IMR-90 (cell line): ENCODE data around the gene HDAC9. TPM values are rescaled to one million over a fixed set of nuclear protein-coding genes. Genes with fewer than 3 reads are reported as not detected.

ENCODE experiments used
- ATAC-seq: fragments of 200-7000 bp; cut with Tn5 transposase; 2 replicates; pipeline ENCODE4 v1.9.1; 2020; ENCODE audit warnings: low read depth, mild to moderate bottlenecking, moderate library complexity
- BruUV-seq: library from RNA; stranded (reverse); fragments of 400-500 nt; replicated peaks from 2 replicates; lab custom pipeline; 2021; lab: Mats Ljungman, UMichigan
- CTCF ChIA-PET: fragments of 300-600 bp; formaldehyde crosslinking; extraction: SDS; loops from one replicate; lab custom pipeline; 2021; ENCODE audit warnings: antibody characterized with exemption; lab: Yijun Ruan, JAX
- POLR2A ChIA-PET: fragments of 300-600 bp; sonication (Branson Sonifier 250); formaldehyde crosslinking; loops from one replicate; lab custom pipeline; 2022; ENCODE audit warnings: antibody characterized with exemption; ENCODE audit not compliant: unreplicated experiment; lab: Charles Lee
- DNase-seq: peaks from one replicate; pipeline ENCODE4 v3.0.0; 2013
- H2AFZ ChIP-seq: replicated peaks from 2 replicates; pipeline ENCODE3; 2013; ENCODE audit warnings: low read length, mild to moderate bottlenecking; ENCODE audit not compliant: poor library complexity
- H2AK5ac ChIP-seq: 2 replicates; pipeline ENCODE4 v1.6.1; 2013; ENCODE audit warnings: low read depth, low read length, inconsistent platforms
- H2AK9ac ChIP-seq: replicated peaks from 2 replicates; pipeline ENCODE3; 2013; ENCODE audit warnings: mild to moderate bottlenecking, low read depth, low read length, moderate library complexity; ENCODE audit not compliant: poor library complexity
- H2BK120ac ChIP-seq: 2 replicates; pipeline ENCODE4 v1.6.1; 2013; ENCODE audit warnings: low read depth, low read length, inconsistent platforms
- H2BK15ac ChIP-seq: 3 replicates; pipeline ENCODE4 v1.6.1; 2013; ENCODE audit warnings: low read depth, low read length, inconsistent platforms
- H2BK20ac ChIP-seq: 2 replicates; pipeline ENCODE4 v1.6.1; 2013; ENCODE audit warnings: low read depth, mild to moderate bottlenecking, inconsistent platforms, low read length, moderate library complexity
- H2BK5ac ChIP-seq: 2 replicates; pipeline ENCODE4 v1.6.1; 2013; ENCODE audit warnings: mild to moderate bottlenecking, low read depth, low read length, inconsistent platforms; ENCODE audit not compliant: poor library complexity, severe bottlenecking
- H3K14ac ChIP-seq: replicated peaks from 2 replicates; pipeline ENCODE4 v1.6.1; 2013; ENCODE audit warnings: low read depth, low read length, inconsistent platforms
- H3K18ac ChIP-seq: 2 replicates; pipeline ENCODE4 v1.6.1; 2013; ENCODE audit warnings: low read depth, low read length, control low read depth
- H3K23ac ChIP-seq: 2 replicates; pipeline ENCODE4 v1.6.1; 2013; ENCODE audit warnings: low read depth, low read length, inconsistent platforms
- H3K27ac ChIP-seq: 2 replicates; pipeline ENCODE4 v1.5.1; 2013; ENCODE audit warnings: mild to moderate bottlenecking, control low read depth, low read length; ENCODE audit not compliant: insufficient read depth
- H3K27me3 ChIP-seq: 2 replicates; pipeline ENCODE4 v1.6.1; 2013; ENCODE audit warnings: low read length; ENCODE audit not compliant: control insufficient read depth, insufficient read depth
- H3K36me3 ChIP-seq: 2 replicates; pipeline ENCODE4 v1.6.1; 2013; ENCODE audit warnings: low read length, mixed read lengths; ENCODE audit not compliant: control insufficient read depth, insufficient read depth
- H3K4ac ChIP-seq: 2 replicates; pipeline ENCODE4 v1.6.1; 2013; ENCODE audit warnings: low read depth, low read length, inconsistent platforms
- H3K4me1 ChIP-seq: 2 replicates; pipeline ENCODE4 v1.6.1; 2013; ENCODE audit warnings: low read length, mixed read lengths; ENCODE audit not compliant: control insufficient read depth, insufficient read depth
- H3K4me2 ChIP-seq: 2 replicates; pipeline ENCODE4 v1.6.1; 2013; ENCODE audit warnings: low read depth, mild to moderate bottlenecking, control low read depth, low read length, moderate library complexity
- H3K4me3 ChIP-seq: 2 replicates; pipeline ENCODE4 v1.5.1; 2013; ENCODE audit warnings: low read depth, mild to moderate bottlenecking, control low read depth, low read length, moderate library complexity; ENCODE audit not compliant: insufficient read depth
- H3K56ac ChIP-seq: 2 replicates; pipeline ENCODE4 v1.6.1; 2013; ENCODE audit warnings: low read length, inconsistent platforms; ENCODE audit not compliant: insufficient read depth; ENCODE audit errors: extremely low read depth
- H3K79me1 ChIP-seq, 2 experiments: 2 replicates each; pipeline ENCODE4 v1.6.1; 2013; ENCODE audit warnings: low read length in 2 of 2, inconsistent platforms in 1 of 2, low read depth in 1 of 2
- H3K9ac ChIP-seq: 2 replicates; pipeline ENCODE4 v1.6.1; 2013; ENCODE audit warnings: low read depth, low read length, control low read depth
- H3K9me1 ChIP-seq: 2 replicates; pipeline ENCODE4 v1.6.1; 2013; ENCODE audit warnings: low read length, inconsistent platforms; ENCODE audit not compliant: insufficient read depth
- H3K9me3 ChIP-seq: 2 replicates; pipeline ENCODE4 v1.6.1; 2013; ENCODE audit warnings: low read length; ENCODE audit not compliant: control insufficient read depth, insufficient read depth
- H4K20me1 ChIP-seq: 2 replicates; pipeline ENCODE4 v1.6.1; 2013; ENCODE audit warnings: low read length, inconsistent platforms; ENCODE audit not compliant: insufficient read depth
- H4K5ac ChIP-seq: 2 replicates; pipeline ENCODE4 v1.6.1; 2013; ENCODE audit warnings: mild to moderate bottlenecking, low read depth, low read length, control low read depth
- H4K8ac ChIP-seq, 2 experiments: 2 replicates each; pipeline ENCODE4 v1.6.1; 2013; ENCODE audit warnings: low read depth in 2 of 2, low read length in 2 of 2, control low read depth in 1 of 2, inconsistent platforms in 1 of 2
- H4K91ac ChIP-seq: 2 replicates; pipeline ENCODE4 v1.6.1; 2013; ENCODE audit warnings: low read depth, low read length, inconsistent platforms; ENCODE audit not compliant: insufficient read depth
- BHLHE40 ChIP-seq: fragments of 150-350 bp; IDR thresholded peaks from 2 replicates; pipeline ENCODE4 v1.6.1; 2016; ENCODE audit warnings: mild to moderate bottlenecking, low read depth, low read length
- CEBPB ChIP-seq: IDR thresholded peaks from 2 replicates; pipeline ENCODE4 v1.6.1; 2012; ENCODE audit warnings: low read depth, low read length, improper control_type of control experiment
- CHD1 ChIP-seq: IDR thresholded peaks from 2 replicates; pipeline ENCODE4 v1.6.1; 2012; ENCODE audit warnings: low read depth, low read length, improper control_type of control experiment
- FOS ChIP-seq: fragments of 150-350 bp; IDR thresholded peaks from 2 replicates; pipeline ENCODE4 v1.6.1; 2016; ENCODE audit warnings: low read depth, low read length
- MAZ ChIP-seq: IDR thresholded peaks from 2 replicates; pipeline ENCODE4 v1.6.1; 2012; ENCODE audit warnings: low read depth, mild to moderate bottlenecking, low read length, improper control_type of control experiment, moderate library complexity, borderline replicate concordance
- MXI1 ChIP-seq: IDR thresholded peaks from 2 replicates; pipeline ENCODE4 v1.6.1; 2012; ENCODE audit warnings: low read depth, mild to moderate bottlenecking, low read length, moderate library complexity, borderline replicate concordance
- NFE2L2 ChIP-seq: fragments of 150-350 bp; IDR thresholded peaks from 2 replicates; pipeline ENCODE4 v1.6.1; 2016; ENCODE audit warnings: low read depth, mild to moderate bottlenecking, low read length
- POLR2A ChIP-seq: IDR thresholded peaks from 2 replicates; pipeline ENCODE4 v1.6.1; 2012; ENCODE audit warnings: mild to moderate bottlenecking, low read depth, low read length
- RAD21 ChIP-seq: IDR thresholded peaks from 2 replicates; pipeline ENCODE4 v1.6.1; 2012; ENCODE audit warnings: low read length, improper control_type of control experiment
- RCOR1 ChIP-seq: IDR thresholded peaks from 2 replicates; pipeline ENCODE4 v1.6.1; 2012; ENCODE audit warnings: mild to moderate bottlenecking, low read length, improper control_type of control experiment; ENCODE audit not compliant: insufficient replicate concordance
- RFX5 ChIP-seq: IDR thresholded peaks from 2 replicates; pipeline ENCODE4 v1.8.0; 2012; ENCODE audit warnings: low read depth, mild to moderate bottlenecking, low read length, moderate library complexity
- SMC3 ChIP-seq: fragments of 150-350 bp; IDR thresholded peaks from 2 replicates; pipeline ENCODE4 v1.6.1; 2016; ENCODE audit warnings: low read depth, mild to moderate bottlenecking, antibody characterized with exemption, low read length, moderate library complexity
- WGBS, 2 experiments: methylation state at CpG; one replicate each; pipeline versions ENCODE4 v1.1.5 to v1.1.7; 2013; ENCODE audit warnings: missing lambda C conversion rate in 2 of 2; ENCODE audit not compliant: insufficient read length in 1 of 2; ENCODE audit errors: extremely low coverage in 2 of 2; 5-methylcytosine and 5-hydroxymethylcytosine counted together
- dilution Hi-C: fragments of 300-500 bp; cut with HindIII; formaldehyde crosslinking; loops from one replicate; pipeline ENCODE4 v1.14.3; 2018; ENCODE audit warnings: low sequenced_read_pairs; ENCODE audit not compliant: unreplicated experiment
- in situ Hi-C: fragments of 300-500 bp; cut with MboI; formaldehyde crosslinking; loops from 3 replicates; pipeline ENCODE4 v1.14.3; 2019; ENCODE audit warnings: low sequenced_read_pairs, inconsistent platforms, mixed read lengths
- intact Hi-C: fragments of 100-400 bp; cut with micrococcal nuclease; formaldehyde crosslinking; loops from 2 replicates; pipeline ENCODE4 v1.10.0; 2022
- polyA plus RNA-seq, 3 experiments: library from polyadenylated mRNA; depleted of rRNA; stranded (reverse); fragments of >200 nt; gene quantifications; 2 replicates each; pipeline ENCODE4 v1.2.3, GENCODE V29; 2012; ENCODE audit warnings: low replicate concordance in 1 of 3
- total RNA-seq: library from RNA; depleted of rRNA; stranded (reverse); fragments of >200 nt; gene quantifications from 2 replicates; pipeline ENCODE4 v1.2.3, GENCODE V29; 2012
- TF ChIP-seq, protein P1 (sequence below): fragments of 150-350 bp; IDR thresholded peaks from 2 replicates; pipeline ENCODE4 v1.6.1; 2016; ENCODE audit warnings: low read depth, mild to moderate bottlenecking, low read length, moderate library complexity, borderline replicate concordance
- TF ChIP-seq, protein P2 (sequence below): conservative IDR thresholded peaks from 2 replicates; pipeline ENCODE4 v1.5.1; 2012; ENCODE audit warnings: mild to moderate bottlenecking, low read depth, low read length, improper control_type of control experiment
- TF ChIP-seq, protein P3 (sequence below): fragments of 150-350 bp; IDR thresholded peaks from 2 replicates; pipeline ENCODE4 v1.6.1; 2017; ENCODE audit warnings: mild to moderate bottlenecking, antibody characterized with exemption, low read length, low read depth

Gene HDAC9
- total and polyA plus RNA-seq, 2 of the 4 experiments (the other 2 are of a cell fraction), result 4.3 to 24.7 TPM

DNA sequence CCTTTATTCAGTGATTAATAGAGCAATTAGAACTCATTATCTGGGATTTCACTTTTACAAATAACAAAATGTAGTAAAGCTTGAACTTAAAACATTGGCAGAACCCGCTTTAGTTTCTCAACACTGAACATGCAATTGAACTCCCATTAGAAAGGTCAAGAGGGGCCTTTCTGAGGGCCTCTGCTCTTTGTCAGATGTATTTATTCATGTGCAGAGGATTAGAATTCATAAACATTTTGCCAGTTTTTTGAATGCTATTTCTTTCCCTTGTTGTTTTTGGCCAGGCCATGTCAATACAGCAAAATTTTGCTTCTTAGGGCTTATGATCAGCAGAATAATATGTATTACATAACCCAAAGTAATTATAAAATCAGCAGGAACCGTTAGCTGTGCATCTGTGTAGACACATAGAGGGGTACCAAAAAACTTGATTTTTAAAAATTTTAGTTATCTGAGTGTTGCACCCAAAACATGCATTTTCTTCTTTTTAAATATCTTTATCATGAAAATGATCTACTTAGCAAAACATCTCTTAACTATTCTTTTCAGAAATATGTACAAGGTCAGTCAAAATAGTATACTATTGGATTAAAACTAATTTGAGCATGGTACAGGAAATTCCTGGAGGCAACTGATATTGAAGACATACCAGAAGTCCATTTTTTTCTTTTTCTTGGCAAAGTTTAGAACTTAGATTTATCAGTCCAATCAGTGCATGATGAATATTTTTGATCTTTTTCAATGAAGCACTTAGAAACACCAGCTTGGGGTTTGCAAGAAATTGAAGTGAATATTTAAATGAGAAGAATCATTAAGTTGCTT, 444.4 kb downstream of the HDAC9 start:
- no peak overlapping the region for H2AK5ac ChIP-seq
- no peak overlapping the region for H2AK9ac ChIP-seq
- no peaks in the 10 kb centered on the region for H4K20me1 ChIP-seq
- no peak overlapping the region for H2BK15ac ChIP-seq
- ChIA-PET CTCF (interaction anchor here (0.7 kb wide), 1 partner anchor 52 kb away, joined by 3 read pairs; no protein-coding TSS in a partner anchor), POLR2A (no interaction called here)
- dilution Hi-C loops (no loop called here), intact Hi-C loops (no loop called here), in situ Hi-C loops (no loop called here)
- no peak overlapping the region for H3K27ac ChIP-seq
- H3K4ac ChIP-seq, result no peak overlapping the region
- no peak overlapping the region for H3K4me3 ChIP-seq
- no peaks in the 10 kb centered on the region for H3K9me3 ChIP-seq
- no peak overlapping the region for H3K9ac ChIP-seq
- H3K18ac ChIP-seq, result no peak overlapping the region
- no peak overlapping the region for H4K8ac ChIP-seq
- H3K4me2 ChIP-seq, result no peak overlapping the region
- no peak for DNase-seq
- no peaks in the 10 kb centered on the region for H3K79me1 ChIP-seq
- H3K4me1 ChIP-seq, result no peaks in the 10 kb centered on the region
- H3K27me3 ChIP-seq, result no peaks in the 10 kb centered on the region
- no peak overlapping the region for H3K14ac ChIP-seq
- H3K23ac ChIP-seq, result no peak overlapping the region
- H4K91ac ChIP-seq, result no peak overlapping the region
- no CpG with 5 or more reads among the region's 2 CpGs for WGBS, 2 experiments
- no peak overlapping the region for H2AFZ ChIP-seq
- no peak overlapping the region for H4K5ac ChIP-seq
- H3K36me3 ChIP-seq, result no peaks in the 10 kb centered on the region
- no peaks in the 10 kb centered on the region for H3K9me1 ChIP-seq
- H2BK120ac ChIP-seq, result no peak overlapping the region
- no peak overlapping the region for H2BK20ac ChIP-seq
- no peak overlapping the region for H2BK5ac ChIP-seq
- ATAC-seq, result no peak
- no TSS peak for BruUV-seq
- no peak overlapping the region for H3K56ac ChIP-seq
- TF ChIP-seq RCOR1 (no peak), CEBPB (no peak), BHLHE40 (no peak), POLR2A (no peak), FOS (no peak), MXI1 (no peak), RFX5 (no peak), MAZ (no peak), SMC3 (no peak), RAD21 (no peak), NFE2L2 (no peak), CHD1 (no peak)
- TF ChIP-seq, protein P1, sequence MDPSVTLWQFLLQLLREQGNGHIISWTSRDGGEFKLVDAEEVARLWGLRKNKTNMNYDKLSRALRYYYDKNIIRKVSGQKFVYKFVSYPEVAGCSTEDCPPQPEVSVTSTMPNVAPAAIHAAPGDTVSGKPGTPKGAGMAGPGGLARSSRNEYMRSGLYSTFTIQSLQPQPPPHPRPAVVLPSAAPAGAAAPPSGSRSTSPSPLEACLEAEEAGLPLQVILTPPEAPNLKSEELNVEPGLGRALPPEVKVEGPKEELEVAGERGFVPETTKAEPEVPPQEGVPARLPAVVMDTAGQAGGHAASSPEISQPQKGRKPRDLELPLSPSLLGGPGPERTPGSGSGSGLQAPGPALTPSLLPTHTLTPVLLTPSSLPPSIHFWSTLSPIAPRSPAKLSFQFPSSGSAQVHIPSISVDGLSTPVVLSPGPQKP, result no peak
- TF ChIP-seq, protein P2, sequence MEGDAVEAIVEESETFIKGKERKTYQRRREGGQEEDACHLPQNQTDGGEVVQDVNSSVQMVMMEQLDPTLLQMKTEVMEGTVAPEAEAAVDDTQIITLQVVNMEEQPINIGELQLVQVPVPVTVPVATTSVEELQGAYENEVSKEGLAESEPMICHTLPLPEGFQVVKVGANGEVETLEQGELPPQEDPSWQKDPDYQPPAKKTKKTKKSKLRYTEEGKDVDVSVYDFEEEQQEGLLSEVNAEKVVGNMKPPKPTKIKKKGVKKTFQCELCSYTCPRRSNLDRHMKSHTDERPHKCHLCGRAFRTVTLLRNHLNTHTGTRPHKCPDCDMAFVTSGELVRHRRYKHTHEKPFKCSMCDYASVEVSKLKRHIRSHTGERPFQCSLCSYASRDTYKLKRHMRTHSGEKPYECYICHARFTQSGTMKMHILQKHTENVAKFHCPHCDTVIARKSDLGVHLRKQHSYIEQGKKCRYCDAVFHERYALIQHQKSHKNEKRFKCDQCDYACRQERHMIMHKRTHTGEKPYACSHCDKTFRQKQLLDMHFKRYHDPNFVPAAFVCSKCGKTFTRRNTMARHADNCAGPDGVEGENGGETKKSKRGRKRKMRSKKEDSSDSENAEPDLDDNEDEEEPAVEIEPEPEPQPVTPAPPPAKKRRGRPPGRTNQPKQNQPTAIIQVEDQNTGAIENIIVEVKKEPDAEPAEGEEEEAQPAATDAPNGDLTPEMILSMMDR, result no peak
- TF ChIP-seq, protein P3, sequence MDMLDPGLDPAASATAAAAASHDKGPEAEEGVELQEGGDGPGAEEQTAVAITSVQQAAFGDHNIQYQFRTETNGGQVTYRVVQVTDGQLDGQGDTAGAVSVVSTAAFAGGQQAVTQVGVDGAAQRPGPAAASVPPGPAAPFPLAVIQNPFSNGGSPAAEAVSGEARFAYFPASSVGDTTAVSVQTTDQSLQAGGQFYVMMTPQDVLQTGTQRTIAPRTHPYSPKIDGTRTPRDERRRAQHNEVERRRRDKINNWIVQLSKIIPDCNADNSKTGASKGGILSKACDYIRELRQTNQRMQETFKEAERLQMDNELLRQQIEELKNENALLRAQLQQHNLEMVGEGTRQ, result no peak
